Thoracic aorta endothelial cell (primary cell): ENCODE results near the gene RGL3. TPM values are rescaled to one million over a fixed set of nuclear protein-coding genes. Genes with fewer than 3 reads are reported as not detected.

Experiments used
- small RNA-seq: library from RNA; depleted of rRNA; stranded (forward); fragments of <200 nt; gene quantifications from one replicate; pipeline ENCODE3, GENCODE V24; 2012
- total RNA-seq: library from RNA; depleted of rRNA; stranded (reverse); fragments of >200 nt; gene quantifications from 2 replicates; pipeline ENCODE4 v1.2.3, GENCODE V29; 2012

The RGL3 gene
- total RNA-seq = 2.9 and 3.9 TPM in 2 replicates

GRCh38 chr19:11418549-11419506 lies at the start of gene RGL3:
Gene RGL3 (minus strand): TSS chr19:11419314. CDS start chr19:11419278, 36 bp downstream.

GRCh38 chr19:11435057-11435832 lies 16.1 kb upstream of the RGL3 start, which contains the start of the genes ODAD3 and PRKCSH:
Gene ODAD3 (minus strand): TSS chr19:11435121. CDS start chr19:11435016, 105 bp downstream.
Gene PRKCSH (plus strand): TSS chr19:11435635. CDS start chr19:11436118, 483 bp downstream.

GRCh38 chr19:11374433-11375142 lies 44.5 kb downstream of the RGL3 start, which contains the start of gene SWSAP1:
Gene SWSAP1 (plus strand): TSS chr19:11374666. CDS start chr19:11374681, 15 bp downstream.

GRCh38 chr19:11355160-11356073 lies 63.7 kb downstream of the RGL3 start, which contains the start of gene PLPPR2:
Gene PLPPR2 (plus strand): TSS chr19:11355432. CDS start chr19:11357674, 2,242 bp downstream.

GRCh38 chr19:11346104-11346940 lies 72.8 kb downstream of the RGL3 start, which contains the start of the genes CCDC159 and TMEM205:
Gene CCDC159 (plus strand): TSS chr19:11346519. CDS start chr19:11346607, 88 bp downstream.
Gene TMEM205 (minus strand): TSS chr19:11346268. CDS start chr19:11345619, 649 bp downstream.

Small RNA genes lying within 50 kb of the gene (small RNA-seq; reads per million reads assigned to genes)
- not detected for gene RF00019

Other genes starting within 250 kb of the RGL3 start
- gene KANK2, start 221.8 kb downstream of the RGL3 start, total RNA-seq = 53.1 and 70.1 TPM in 2 replicates
- gene ANGPTL8, start 179.7 kb downstream of the RGL3 start, total RNA-seq = not detected in 2 replicates
- gene DOCK6, start 156.8 kb downstream of the RGL3 start, total RNA-seq = 113 and 160 TPM in 2 replicates
- gene TSPAN16, start 123.2 kb downstream of the RGL3 start, total RNA-seq = not detected in 2 replicates
- gene RAB3D, start 79.7 kb downstream of the RGL3 start, total RNA-seq = 44.4 and 51.0 TPM in 2 replicates
- 97.9 and 112 TPM in 2 replicates for gene TMEM205, start 73.0 kb downstream of the RGL3 start, total RNA-seq
- gene CCDC159, start 72.8 kb downstream of the RGL3 start, total RNA-seq = 7.6 and 9.6 TPM in 2 replicates
- 10.0 and 11.3 TPM in 2 replicates for gene PLPPR2, start 63.9 kb downstream of the RGL3 start, total RNA-seq
- 0.80 and 1.2 TPM in 2 replicates for gene SWSAP1, start 44.6 kb downstream of the RGL3 start, total RNA-seq
- 7.7 and 9.0 TPM in 2 replicates for gene EPOR, start 35.0 kb downstream of the RGL3 start, total RNA-seq
- 0.50 TPM in 1 of 2 replicates, not detected in the other for gene ODAD3, start 15.8 kb upstream of the RGL3 start, total RNA-seq
- gene PRKCSH, start 16.3 kb upstream of the RGL3 start, total RNA-seq = 120 and 121 TPM in 2 replicates
- gene ELAVL3, start 61.7 kb upstream of the RGL3 start, total RNA-seq = not detected in 2 replicates
- 3.9 and 4.0 TPM in 2 replicates for gene ZNF653, start 86.5 kb upstream of the RGL3 start, total RNA-seq
- gene ECSIT, start 109.8 kb upstream of the RGL3 start, total RNA-seq = 25.7 and 31.1 TPM in 2 replicates
- 0.13 TPM in 1 of 2 replicates, not detected in the other for gene CNN1, start 119.5 kb upstream of the RGL3 start, total RNA-seq
- 25.1 and 27.8 TPM in 2 replicates for gene ELOF1, start 139.9 kb upstream of the RGL3 start, total RNA-seq
- not detected in 2 replicates for gene ACP5, start 158.3 kb upstream of the RGL3 start, total RNA-seq
- gene ZNF627, start 178.2 kb upstream of the RGL3 start, total RNA-seq = 17.6 and 18.6 TPM in 2 replicates